ENCODE data around the gene ZEB2.

- TF ChIP-seq POLR2AphosphoS5 (IDR thresholded peaks at IDR 0.05) (no peak), CTCF (IDR thresholded peaks at IDR 0.05) (no peak), POLR2A (IDR thresholded peaks at IDR 0.05) (no peak)
These were observed 3.7 kb upstream of the ZEB2 start for GRCh38 chr2:144523596-144524117.

All from stomach (tissue), 4 donors.